Muscle of leg (tissue), 11 donors: ENCODE results near the gene EEF1A2. TPM values are rescaled to one million over a fixed set of nuclear protein-coding genes. Genes with fewer than 3 reads are reported as not detected.

Experiments
- DNase-seq: peaks from one replicate; pipeline ENCODE4 v3.0.0; 2013
- H3K27ac ChIP-seq: one replicate; pipeline ENCODE4 v1.5.1; 2013; ENCODE audit warnings: mild to moderate bottlenecking, low read length, control low read depth
- H3K27me3 ChIP-seq: one replicate; pipeline ENCODE4 v1.6.1; 2013; ENCODE audit warnings: low read length; ENCODE audit not compliant: control insufficient read depth, insufficient read depth
- H3K36me3 ChIP-seq: one replicate; pipeline ENCODE4 v1.6.1; 2013; ENCODE audit warnings: low read length; ENCODE audit not compliant: control insufficient read depth, insufficient read depth
- H3K4me1 ChIP-seq: one replicate; pipeline ENCODE4 v1.6.1; 2013; ENCODE audit warnings: low read length; ENCODE audit not compliant: control insufficient read depth, insufficient read depth
- H3K4me3 ChIP-seq: one replicate; pipeline ENCODE4 v1.5.1; 2013; ENCODE audit warnings: low read length, control low read depth
- H3K9me3 ChIP-seq: replicated peaks from 2 replicates; pipeline ENCODE4 v1.6.1; 2013; ENCODE audit warnings: low read depth, low read length; ENCODE audit not compliant: control insufficient read depth
- WGBS: methylation state at CpG from one replicate; pipeline ENCODE4 v1.1.5; 2013; ENCODE audit warnings: missing lambda C conversion rate; ENCODE audit not compliant: insufficient coverage; 5-methylcytosine and 5-hydroxymethylcytosine counted together
- polyA plus RNA-seq, 8 donors: library from polyadenylated mRNA; unstranded; fragments of 120-200 nt; gene quantifications; one replicate each; pipeline versions ENCODE4 v1.2.1 to v1.2.3, GENCODE V29; 2013; ENCODE audit warnings: inconsistent platforms in 1 of 8, low replicate concordance in 1 of 8; ENCODE audit not compliant: insufficient read length in 8 of 8, insufficient read depth in 1 of 8
- total RNA-seq: library from RNA; stranded (reverse); fragments of 120-200 nt; gene quantifications from one replicate; pipeline ENCODE4 v1.2.4, GENCODE V29; 2013

Gene EEF1A2
- total and polyA plus RNA-seq, 9 donors, result 330 to 890 (median 707) TPM

GRCh38 chr20:63443606-63444395 is 55.1 kb downstream of the EEF1A2 start:
- 89% methylated on average over 19 of the region's 25 CpGs for WGBS
- H3K27ac ChIP-seq, result no peak overlapping the region
- H3K36me3 ChIP-seq, result no peaks in the 10 kb centered on the region
- no peaks in the 10 kb centered on the region for H3K9me3 ChIP-seq
- peaks cover 13% of the 10 kb centered on the region for H3K27me3 ChIP-seq
- peaks cover 12% of the 10 kb centered on the region for H3K4me1 ChIP-seq
- H3K4me3 ChIP-seq, result no peak overlapping the region
- no peak for DNase-seq

GRCh38 chr20:63442100-63442493 is 56.8 kb downstream of the EEF1A2 start:
- Histone ChIP-seq H3K9me3 (no peaks in the 10 kb centered on the region), H3K27me3 (peaks cover 2% of the 10 kb centered on the region), H3K4me1 (peaks cover 12% of the 10 kb centered on the region), H3K36me3 (no peaks in the 10 kb centered on the region), H3K4me3 (no peak overlapping the region), H3K27ac (no peak overlapping the region)
- 81% methylated on average over 4 of the region's 11 CpGs for WGBS
- DNase-seq, result no peak

GRCh38 chr20:63441136-63442099 is 57.5 kb downstream of the EEF1A2 start:
- 50% methylated on average over 13 of the region's 22 CpGs for WGBS
- no peaks in the 10 kb centered on the region for H3K27me3 ChIP-seq
- no peaks in the 10 kb centered on the region for H3K9me3 ChIP-seq

GRCh38 chr20:63440366-63440955 is 58.4 kb downstream of the EEF1A2 start:
- Histone ChIP-seq H3K27ac (no peak overlapping the region), H3K36me3 (no peaks in the 10 kb centered on the region), H3K4me1 (peaks cover 7% of the 10 kb centered on the region), H3K9me3 (no peaks in the 10 kb centered on the region), H3K27me3 (no peaks in the 10 kb centered on the region), H3K4me3 (no peak overlapping the region)
- WGBS, result 82% methylated on average over 19 of the region's 26 CpGs
- DNase-seq, result no peak

More at GRCh38 chr20:63441136-63442099, 57.5 kb downstream of the EEF1A2 start:
- H3K27ac ChIP-seq, result no peak overlapping the region
- DNase-seq, result no peak
- H3K4me1 ChIP-seq, result peaks cover 12% of the 10 kb centered on the region
- no peak overlapping the region for H3K4me3 ChIP-seq
- no peaks in the 10 kb centered on the region for H3K36me3 ChIP-seq

- Histone ChIP-seq H3K36me3 (no peaks in the 10 kb centered on the region), H3K9me3 (no peaks in the 10 kb centered on the region), H3K4me3 (no peak overlapping the region), H3K4me1 (peaks cover 3% of the 10 kb centered on the region), H3K27me3 (no peaks in the 10 kb centered on the region), H3K27ac (no peak overlapping the region)
- no peak for DNase-seq
- WGBS, result 78% methylated on average over 14 of the region's 15 CpGs
Observed at GRCh38 chr20:63439866-63440265, 59.0 kb downstream of the EEF1A2 start.

GRCh38 chr20:63438121-63438520 is 60.8 kb downstream of the EEF1A2 start:
- DNase-seq, result no peak
- Histone ChIP-seq H3K27me3 (no peaks in the 10 kb centered on the region), H3K9me3 (no peaks in the 10 kb centered on the region), H3K4me1 (peaks cover 8% of the 10 kb centered on the region), H3K4me3 (no peak overlapping the region), H3K27ac (no peak overlapping the region), H3K36me3 (no peaks in the 10 kb centered on the region)
- WGBS, result 86% methylated on average over 11 of the region's 12 CpGs

Other genes with a start within 250 kb of the EEF1A2 start
- 28.5 TPM for gene NKAIN4, start 244.6 kb downstream of the EEF1A2 start, total RNA-seq
- 10 to 100 TPM; 28.9 to 58.0 (median 38.9) TPM for gene NKAIN4, start 244.6 kb downstream of the EEF1A2 start, polyA plus RNA-seq
- 62.6 TPM for gene ARFGAP1, start 226.3 kb downstream of the EEF1A2 start, total RNA-seq
- gene ARFGAP1, start 226.3 kb downstream of the EEF1A2 start, polyA plus RNA-seq, result 100 to 1,000 TPM in 1 of 8 donors, 10 to 100 TPM in 7; 74.8 to 103 (median 87.0) TPM
- 4.6 TPM for gene COL20A1, start 205.9 kb downstream of the EEF1A2 start, total RNA-seq
- 10 to 100 TPM in 3 of 8 donors, 1 to 10 TPM in 5; 6.7 to 15.2 (median 9.6) TPM for gene COL20A1, start 205.9 kb downstream of the EEF1A2 start, polyA plus RNA-seq
- 0.71 TPM for gene CHRNA4, start 137.7 kb downstream of the EEF1A2 start, total RNA-seq
- gene CHRNA4, start 137.7 kb downstream of the EEF1A2 start, polyA plus RNA-seq, result 1 to 10 TPM in 2 of 8 donors, under 1 TPM in 6; 0.44 to 2.3 (median 0.78) TPM
- gene KCNQ2, start 26.4 kb downstream of the EEF1A2 start, total RNA-seq, result 2.9 TPM
- 10 to 100 TPM in 2 of 8 donors, 1 to 10 TPM in 6; 2.9 to 11.5 (median 7.1) TPM for gene KCNQ2, start 26.4 kb downstream of the EEF1A2 start, polyA plus RNA-seq
- 47.3 TPM for gene PPDPF, start 21.7 kb upstream of the EEF1A2 start, total RNA-seq
- gene PPDPF, start 21.7 kb upstream of the EEF1A2 start, polyA plus RNA-seq, result 100 to 1,000 TPM; 172 to 370 (median 233) TPM
- gene PTK6, start 38.3 kb upstream of the EEF1A2 start, total RNA-seq, result not detected
- gene PTK6, start 38.3 kb upstream of the EEF1A2 start, polyA plus RNA-seq, result under 1 TPM; 0.08 to 0.61 (median 0.34) TPM
- not detected for gene SRMS, start 48.7 kb upstream of the EEF1A2 start, total RNA-seq
- not detected for gene SRMS, start 48.7 kb upstream of the EEF1A2 start, polyA plus RNA-seq
- 0.09 TPM for gene FNDC11, start 55.1 kb upstream of the EEF1A2 start, total RNA-seq
- under 1 TPM; 0.07 to 0.31 (median 0.14) TPM for gene FNDC11, start 55.1 kb upstream of the EEF1A2 start, polyA plus RNA-seq
- 5.8 TPM for gene HELZ2, start 75.2 kb upstream of the EEF1A2 start, total RNA-seq
- gene HELZ2, start 75.2 kb upstream of the EEF1A2 start, polyA plus RNA-seq, result 10 to 100 TPM in 1 of 8 donors, 1 to 10 TPM in 7; 5.8 to 12.4 (median 7.6) TPM
- 5.9 TPM for gene GMEB2, start 128.0 kb upstream of the EEF1A2 start, total RNA-seq
- gene GMEB2, start 128.0 kb upstream of the EEF1A2 start, polyA plus RNA-seq, result 1 to 10 TPM; 7.1 to 9.5 (median 8.1) TPM
- 18.3 TPM for gene STMN3, start 154.3 kb upstream of the EEF1A2 start, total RNA-seq
- gene STMN3, start 154.3 kb upstream of the EEF1A2 start, polyA plus RNA-seq, result 10 to 100 TPM; 12.3 to 31.9 (median 19.4) TPM
- 8.4 TPM for gene RTEL1, start 159.2 kb upstream of the EEF1A2 start, total RNA-seq
- 10 to 100 TPM in 5 of 8 donors, 1 to 10 TPM in 3; 8.7 to 13.3 (median 11.1) TPM for gene RTEL1, start 159.2 kb upstream of the EEF1A2 start, polyA plus RNA-seq
- 1.6 TPM for gene TNFRSF6B, start 197.6 kb upstream of the EEF1A2 start, total RNA-seq
- gene TNFRSF6B, start 197.6 kb upstream of the EEF1A2 start, polyA plus RNA-seq, result 1 to 10 TPM in 7 of 8 donors, under 1 TPM in 1; 0.55 to 2.4 (median 1.3) TPM
- gene ARFRP1, start 208.9 kb upstream of the EEF1A2 start, total RNA-seq, result 32.8 TPM
- gene ARFRP1, start 208.9 kb upstream of the EEF1A2 start, polyA plus RNA-seq, result 10 to 100 TPM; 26.2 to 33.0 (median 31.0) TPM
- gene ZGPAT, start 209.0 kb upstream of the EEF1A2 start, total RNA-seq, result 13.1 TPM
- gene ZGPAT, start 209.0 kb upstream of the EEF1A2 start, polyA plus RNA-seq, result 10 to 100 TPM; 13.0 to 18.2 (median 16.4) TPM
- gene LIME1, start 237.6 kb upstream of the EEF1A2 start, total RNA-seq, result 6.4 TPM
- gene LIME1, start 237.6 kb upstream of the EEF1A2 start, polyA plus RNA-seq, result 1 to 10 TPM; 2.5 to 8.1 (median 4.8) TPM
- 58.2 TPM for gene SLC2A4RG, start 240.7 kb upstream of the EEF1A2 start, total RNA-seq
- gene SLC2A4RG, start 240.7 kb upstream of the EEF1A2 start, polyA plus RNA-seq, result 100 to 1,000 TPM; 112 to 160 (median 133) TPM